Caco-2 (cell line): Measurements from ENCODE around the gene PIK3C2G. TPM values are rescaled to one million over a fixed set of nuclear protein-coding genes. Genes with fewer than 3 reads are reported as not detected.
A peak's percentile ranks its signal among the peaks of the same experiment; 100 is the strongest.

Source experiments
- BruUV-seq: library from RNA; stranded (reverse); fragments of 400-500 nt; replicated peaks from 2 replicates; lab custom pipeline; 2021; lab: Mats Ljungman, UMichigan
- CTCF ChIA-PET: fragments of 300-600 bp; sonication (Branson Sonifier 250); formaldehyde crosslinking; loops from one replicate; lab custom pipeline; 2022; ENCODE audit warnings: antibody characterized with exemption; lab: Charles Lee
- POLR2A ChIA-PET: fragments of 300-600 bp; sonication (Branson Sonifier 250); formaldehyde crosslinking; loops from one replicate; lab custom pipeline; 2022; ENCODE audit warnings: antibody characterized with exemption; lab: Charles Lee
- DNase-seq, 2 experiments: peaks; one replicate each; pipeline versions ENCODE4 v3.0.0 to v3.0.0-alpha.2; 2020 to 2022
- H3K27me3 ChIP-seq: replicated peaks from 2 replicates; pipeline ENCODE4 v1.6.0; 2011; ENCODE audit warnings: low read length; ENCODE audit not compliant: control insufficient read depth, insufficient read depth
- H3K36me3 ChIP-seq: 2 replicates; pipeline ENCODE4 v1.5.1; 2011; ENCODE audit warnings: low read length; ENCODE audit not compliant: control insufficient read depth, insufficient read depth
- H3K4me1 ChIP-seq: fragments of 250-450 bp; sonication (Bioruptor Pico); 2 replicates; pipeline ENCODE4 v1.5.1; 2020; ENCODE audit warnings: mild to moderate bottlenecking
- H3K4me3 ChIP-seq: 2 replicates; pipeline ENCODE4 v1.5.1; 2011; ENCODE audit warnings: low read depth, mild to moderate bottlenecking, control low read depth, low read length
- H3K9me3 ChIP-seq: fragments of 250-450 bp; sonication (Bioruptor Pico); 2 replicates; pipeline ENCODE4 v1.5.1; 2020; ENCODE audit warnings: mild to moderate bottlenecking, moderate library complexity
- H3K27ac Mint-ChIP-seq: one replicate; pipeline ENCODE4 v1.8.0; 2022; ENCODE audit warnings: mixed read lengths; ENCODE audit not compliant: unreplicated experiment
- H3K27me3 Mint-ChIP-seq: one replicate; pipeline ENCODE4 v1.8.0; 2022; ENCODE audit warnings: mixed read lengths; ENCODE audit not compliant: insufficient read depth, unreplicated experiment
- H3K36me3 Mint-ChIP-seq: one replicate; pipeline ENCODE4 v1.8.0; 2022; ENCODE audit warnings: mild to moderate bottlenecking, mixed read lengths; ENCODE audit not compliant: insufficient read depth, unreplicated experiment
- H3K4me1 Mint-ChIP-seq: one replicate; pipeline ENCODE4 v1.8.0; 2022; ENCODE audit warnings: low read depth, mixed read lengths; ENCODE audit not compliant: unreplicated experiment
- H3K4me3 Mint-ChIP-seq: one replicate; pipeline ENCODE4 v1.8.0; 2022; ENCODE audit warnings: mild to moderate bottlenecking, moderate library complexity, mixed read lengths; ENCODE audit not compliant: unreplicated experiment
- H3K9me3 Mint-ChIP-seq: one replicate; pipeline ENCODE4 v1.8.0; 2022; ENCODE audit warnings: mixed read lengths; ENCODE audit not compliant: unreplicated experiment
- CTCF ChIP-seq, 2 experiments: fragments of 200-600 bp in 1 of 2; IDR thresholded peaks; 1 replicate in 1 of 2; 2 replicates in 1 of 2; pipeline versions ENCODE4 v1.5.1 to v1.8.0; 2011 to 2022; ENCODE audit warnings: antibody characterized with exemption in 1 of 2, control low read depth in 1 of 2, inconsistent platforms in 1 of 2, low read depth in 1 of 2, low read length in 1 of 2, mild to moderate bottlenecking in 1 of 2, moderate library complexity in 1 of 2; ENCODE audit not compliant: insufficient read depth in 1 of 2, severe bottlenecking in 1 of 2, unreplicated experiment in 1 of 2
- intact Hi-C: fragments of 100-400 bp; cut with micrococcal nuclease; formaldehyde crosslinking; loops from one replicate; pipeline ENCODE4 v1.10.0; 2022; ENCODE audit not compliant: unreplicated experiment
- total RNA-seq: library from RNA; stranded (reverse); gene quantifications from 2 replicates; pipeline ENCODE4 v1.2.3, GENCODE V29; 2022

The PIK3C2G gene
- total RNA-seq, 1 experiment from 2014 or later: not detected

GRCh38 chr12:18415227-18415626 is 153.9 kb downstream of the PIK3C2G start:
- DNase-seq: peak in 1 of 2 experiments; percentile 9
- intact Hi-C loops: loop anchor here (5.0 kb wide), 1 partner anchor 163 kb away; no protein-coding TSS in a partner anchor
- Histone ChIP-seq H3K4me1 (no peaks in the 10 kb centered on the region), H3K4me3 (no peak overlapping the region), H3K9me3 (no peaks in the 10 kb centered on the region), H3K27me3 (no peaks in the 10 kb centered on the region), H3K36me3 (no peaks in the 10 kb centered on the region)
- H3K4me1 Mint-ChIP-seq: no peaks in the 10 kb centered on the region
- peaks cover 4% of the 10 kb centered on the region for H3K27me3 Mint-ChIP-seq
- H3K4me3 Mint-ChIP-seq: no peak overlapping the region
- CTCF ChIA-PET: no interaction called here
- no peaks in the 10 kb centered on the region for H3K9me3 Mint-ChIP-seq
- H3K36me3 Mint-ChIP-seq: no peaks in the 10 kb centered on the region
- POLR2A ChIA-PET: no interaction called here
- H3K27ac Mint-ChIP-seq: no peak overlapping the region
- peak; percentile 10 to 19 for TF ChIP-seq CTCF (IDR thresholded peaks at IDR 0.05; ENCODE audit: insufficient read depth in 1 of 2, low read depth in 1 of 2, low read length in 1 of 2, severe bottlenecking in 1 of 2, unreplicated experiment in 1 of 2)
- no TSS peak for BruUV-seq

- Histone ChIP-seq H3K36me3 (no peaks in the 10 kb centered on the region), H3K9me3 (no peaks in the 10 kb centered on the region), H3K27me3 (no peaks in the 10 kb centered on the region), H3K4me3 (no peak overlapping the region), H3K4me1 (no peaks in the 10 kb centered on the region)
- Mint-ChIP-seq H3K27me3 (peaks cover 4% of the 10 kb centered on the region), H3K36me3 (no peaks in the 10 kb centered on the region), H3K4me3 (no peak overlapping the region), H3K4me1 (no peaks in the 10 kb centered on the region), H3K9me3 (no peaks in the 10 kb centered on the region), H3K27ac (no peak overlapping the region)
- intact Hi-C loops: loop anchor here (5.0 kb wide), 1 partner anchor 164 kb away; no protein-coding TSS in a partner anchor
- CTCF ChIA-PET: no interaction called here
- no TSS peak for BruUV-seq
- POLR2A ChIA-PET: no interaction called here
- TF ChIP-seq CTCF (IDR thresholded peaks at IDR 0.05; ENCODE audit: insufficient read depth in 1 of 2, low read depth in 1 of 2, low read length in 1 of 2, severe bottlenecking in 1 of 2, unreplicated experiment in 1 of 2): no peak
- no peak for DNase-seq
Observed at GRCh38 chr12:18416412-18416811, 155.1 kb downstream of the PIK3C2G start.

- H3K36me3 Mint-ChIP-seq: no peaks in the 10 kb centered on the region
- Histone ChIP-seq H3K9me3 (no peaks in the 10 kb centered on the region), H3K4me3 (no peak overlapping the region), H3K4me1 (no peaks in the 10 kb centered on the region), H3K36me3 (no peaks in the 10 kb centered on the region), H3K27me3 (no peaks in the 10 kb centered on the region; the same call in 1 of the 2 replicates)
- no peaks in the 10 kb centered on the region for H3K4me1 Mint-ChIP-seq
- ChIA-PET POLR2A (no interaction called here), CTCF (no interaction called here)
- no peak for TF ChIP-seq CTCF (IDR thresholded peaks at IDR 0.05; ENCODE audit: insufficient read depth in 1 of 2, low read depth in 1 of 2, low read length in 1 of 2, severe bottlenecking in 1 of 2, unreplicated experiment in 1 of 2)
- no peaks in the 10 kb centered on the region for H3K9me3 Mint-ChIP-seq
- H3K27me3 Mint-ChIP-seq: peaks cover 4% of the 10 kb centered on the region
- no TSS peak for BruUV-seq
- no peak overlapping the region for H3K27ac Mint-ChIP-seq
- intact Hi-C loops: loop anchor here (5.0 kb wide), 1 partner anchor 167 kb away; no protein-coding TSS in a partner anchor
- DNase-seq: no peak
- H3K4me3 Mint-ChIP-seq: no peak overlapping the region
Observed at GRCh38 chr12:18419311-18419710, 158.0 kb downstream of the PIK3C2G start.
